HG02852 (cell line): Measurements from ENCODE around the gene CFAP61.
"Not testable (repeated sequence)": the region's sequence is repeated elsewhere in the genome, so short reads cannot be mapped to it uniquely, and the experiment has no call there.

ENCODE experiments used
- ATAC-seq: cut with Tn5 transposase; IDR thresholded peaks from one replicate; pipeline ENCODE4 v1.9.1; 2021; ENCODE audit warnings: mild to moderate bottlenecking, moderate library complexity; ENCODE audit not compliant: unreplicated experiment

The CFAP61 gene

DNA sequence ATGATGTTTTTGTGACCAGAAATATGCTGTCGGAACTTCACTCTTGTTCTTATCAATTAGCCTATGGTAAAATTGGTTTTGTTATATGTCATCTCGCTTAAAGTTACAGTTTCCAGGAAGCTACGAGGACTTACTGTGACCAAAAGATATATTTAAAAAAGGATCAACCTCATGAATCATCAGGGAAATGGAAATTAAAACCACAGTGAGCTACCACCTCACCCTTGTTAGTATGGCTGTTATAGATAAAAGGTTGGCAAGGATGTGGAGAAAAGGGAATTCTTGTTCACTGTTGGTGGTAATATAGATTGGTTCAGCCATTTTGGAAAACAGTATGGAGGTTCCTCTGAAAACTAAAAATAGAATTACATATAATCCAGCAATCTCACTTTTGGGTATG lies 301.2 kb downstream of the CFAP61 start:
- no peak for ATAC-seq

- not testable (repeated sequence) for ATAC-seq
These were observed 303.2 kb downstream of the CFAP61 start for GRCh38 chr20:20355503-20355902.

DNA sequence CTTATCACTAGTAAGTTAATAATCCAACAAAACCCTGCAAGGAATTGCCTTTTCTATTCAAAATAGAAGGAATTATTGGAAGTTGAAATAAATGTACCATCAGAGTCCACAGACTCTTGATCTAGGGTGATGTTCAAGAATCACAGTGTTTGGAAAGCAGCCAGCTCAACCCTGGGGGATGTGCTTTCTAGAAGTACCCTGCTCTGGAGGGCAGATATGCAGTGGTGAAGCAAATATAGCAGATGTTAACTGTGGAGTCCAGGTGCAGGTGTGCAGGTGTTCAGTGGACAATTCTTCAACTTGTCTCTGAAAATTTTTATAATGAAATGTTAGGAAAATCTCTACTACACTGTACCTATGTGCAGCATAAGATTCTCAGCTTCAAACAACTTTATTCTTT lies 306.5 kb downstream of the CFAP61 start:
- no peak for ATAC-seq

GRCh38 chr20:20359628-20360027 lies 307.3 kb downstream of the CFAP61 start:
- no peak for ATAC-seq

- ATAC-seq, result peak; percentile 62
These were observed 308.1 kb downstream of the CFAP61 start for GRCh38 chr20:20360464-20360863.

GRCh38 chr20:20362774-20363433 lies 310.6 kb downstream of the CFAP61 start:
- no peak for ATAC-seq

DNA sequence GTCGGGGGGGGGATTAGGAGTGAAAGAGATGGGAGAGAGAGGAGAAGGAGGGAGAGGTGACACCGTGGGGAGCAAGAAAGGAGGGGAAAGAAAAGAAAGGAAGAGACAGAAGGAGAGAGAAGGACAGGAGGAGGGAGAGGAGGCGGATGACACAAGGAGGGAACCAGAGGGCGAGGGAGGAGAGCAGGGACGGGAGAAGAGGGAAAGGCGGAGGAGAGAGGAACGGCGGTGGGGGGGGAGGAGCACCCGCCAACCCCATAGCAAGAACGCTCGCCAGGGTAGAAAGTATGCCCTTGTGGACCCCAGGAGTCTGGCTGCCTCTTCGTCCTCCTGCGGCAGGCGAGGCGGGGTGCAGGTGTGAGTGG lies 311.1 kb downstream of the CFAP61 start:
- no peak for ATAC-seq

DNA sequence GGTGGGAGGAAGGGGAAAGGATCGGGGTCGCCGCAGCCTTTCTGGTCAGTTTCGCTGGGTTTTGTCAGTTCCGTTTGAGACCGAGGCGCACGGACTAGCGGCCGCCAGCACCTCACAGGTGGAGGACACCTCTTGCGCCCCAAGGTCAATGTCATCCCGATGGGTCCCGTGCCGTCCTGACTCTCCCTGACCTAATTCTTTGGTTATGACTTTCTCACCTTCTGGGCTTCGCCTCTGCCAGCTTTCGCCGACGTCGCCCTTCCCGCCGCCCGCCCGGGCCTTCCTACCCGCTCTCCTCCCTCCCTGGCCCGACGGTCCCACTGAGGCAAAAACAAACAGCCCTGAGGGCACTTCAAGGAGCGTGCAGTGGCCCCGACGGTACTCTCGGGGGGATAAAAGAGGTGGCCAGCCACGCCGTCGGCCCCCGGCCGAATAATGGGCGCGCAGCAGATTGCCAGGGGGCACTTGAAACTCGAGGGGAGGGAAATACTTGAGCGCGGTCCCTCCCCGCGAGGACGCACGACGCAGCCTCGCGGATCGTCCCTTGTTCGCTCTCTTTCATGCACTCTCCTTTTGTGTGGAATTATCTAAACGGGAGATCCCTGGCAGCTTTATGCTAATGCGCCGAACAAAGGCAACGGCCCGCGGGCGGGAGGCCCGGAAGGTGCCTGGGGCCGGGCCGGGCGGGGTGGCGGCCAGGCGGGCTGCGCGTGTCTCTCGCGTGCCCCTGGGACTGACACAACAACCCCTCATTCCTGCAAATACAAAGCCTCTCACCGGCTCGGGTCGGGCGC lies 311.7 kb downstream of the CFAP61 start:
- ATAC-seq, result no peak

DNA sequence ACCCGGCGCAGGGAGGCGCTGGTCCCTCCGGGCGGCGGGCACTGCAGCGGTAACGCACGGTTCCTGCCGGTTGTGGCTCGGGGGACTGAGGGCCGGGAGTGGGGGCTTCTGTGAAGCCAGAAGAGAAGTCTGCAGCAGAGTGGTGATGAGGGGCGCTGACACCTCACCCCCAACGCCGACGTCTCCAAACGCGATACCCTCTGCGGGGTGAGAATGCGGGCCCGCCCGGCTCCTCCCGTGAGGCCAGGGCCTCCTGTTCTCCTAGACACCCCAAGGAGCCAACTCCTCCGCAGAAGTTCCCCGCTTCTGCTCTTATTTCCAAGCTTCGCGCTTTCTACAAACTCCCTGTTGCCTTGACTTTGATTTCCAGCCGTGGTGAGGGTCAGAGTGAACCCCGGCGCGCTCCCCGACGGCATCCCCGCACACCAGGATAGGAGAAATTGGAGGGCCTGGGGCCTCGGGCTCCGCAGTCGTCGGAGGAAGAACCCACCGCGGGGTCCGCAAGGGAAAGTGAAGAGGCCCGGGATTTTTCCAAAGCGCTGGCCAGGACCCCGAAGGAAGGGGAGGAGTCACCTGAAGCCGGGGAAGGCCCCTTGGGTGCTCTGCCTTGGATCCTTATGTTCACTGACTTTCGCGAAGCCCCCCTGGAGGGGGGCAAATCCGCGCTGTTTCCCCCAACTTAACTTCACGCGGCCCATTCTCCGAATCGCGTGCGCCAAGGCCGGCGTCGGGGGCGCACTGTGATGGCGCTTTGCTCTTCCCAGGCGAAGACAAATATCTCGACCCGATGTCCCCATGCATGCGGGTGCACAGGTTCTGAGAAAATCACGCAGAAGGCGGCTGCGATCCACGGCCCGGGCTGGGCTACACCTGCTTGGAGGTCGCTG lies 312.5 kb downstream of the CFAP61 start:
- ATAC-seq, result no peak

GRCh38 chr20:20365480-20366161 lies 313.3 kb downstream of the CFAP61 start:
- no peak for ATAC-seq

DNA sequence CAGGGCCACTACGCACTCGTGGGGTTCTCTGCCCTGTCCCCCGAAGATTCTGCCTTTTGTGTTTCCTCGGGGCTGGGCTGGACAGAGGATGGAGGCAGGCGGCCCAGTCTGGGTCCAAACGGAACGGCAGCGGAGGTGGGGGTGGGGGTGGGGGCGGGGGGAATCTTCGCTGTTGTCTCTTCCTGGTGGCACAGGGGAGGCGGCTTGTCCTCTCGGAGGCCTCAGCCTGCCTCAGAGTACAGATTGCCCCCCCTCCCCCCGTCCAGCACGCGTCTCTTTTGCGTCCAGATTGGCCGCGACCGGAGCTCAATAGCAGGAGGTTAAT lies 314.2 kb downstream of the CFAP61 start:
- ATAC-seq, result no peak

GRCh38 chr20:20366876-20367574 lies 314.7 kb downstream of the CFAP61 start:
- no peak for ATAC-seq

GRCh38 chr20:20367575-20368417 lies 315.5 kb downstream of the CFAP61 start, which contains the start of gene INSM1:
Gene INSM1, plus strand, starts transcription at chr20:20368104. Its CDS starts 164 bp downstream, at chr20:20368268.
- ATAC-seq, result peak; percentile 7

DNA sequence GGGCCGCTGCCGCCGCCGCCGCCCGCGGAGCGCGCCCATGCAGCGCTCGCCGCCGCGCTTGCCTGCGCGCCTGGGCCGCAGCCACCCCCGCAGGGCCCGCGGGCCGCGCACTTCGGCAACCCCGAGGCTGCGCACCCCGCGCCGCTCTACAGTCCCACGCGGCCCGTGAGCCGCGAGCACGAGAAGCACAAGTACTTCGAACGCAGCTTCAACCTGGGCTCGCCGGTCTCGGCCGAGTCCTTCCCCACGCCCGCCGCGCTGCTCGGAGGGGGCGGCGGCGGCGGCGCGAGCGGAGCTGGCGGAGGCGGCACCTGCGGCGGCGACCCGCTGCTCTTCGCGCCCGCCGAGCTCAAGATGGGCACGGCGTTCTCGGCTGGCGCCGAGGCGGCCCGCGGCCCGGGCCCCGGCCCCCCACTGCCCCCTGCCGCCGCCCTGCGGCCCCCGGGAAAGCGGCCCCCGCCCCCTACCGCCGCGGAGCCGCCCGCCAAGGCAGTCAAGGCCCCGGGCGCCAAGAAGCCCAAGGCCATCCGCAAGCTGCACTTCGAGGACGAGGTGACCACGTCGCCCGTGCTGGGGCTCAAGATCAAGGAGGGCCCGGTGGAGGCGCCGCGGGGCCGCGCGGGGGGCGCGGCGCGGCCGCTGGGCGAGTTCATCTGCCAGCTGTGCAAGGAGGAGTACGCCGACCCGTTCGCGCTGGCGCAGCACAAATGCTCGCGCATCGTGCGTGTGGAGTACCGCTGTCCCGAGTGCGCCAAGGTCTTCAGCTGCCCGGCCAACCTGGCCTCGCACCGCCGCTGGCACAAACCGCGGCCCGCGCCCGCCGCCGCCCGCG lies 316.3 kb downstream of the CFAP61 start:
- ATAC-seq, result peak; percentile 44

GRCh38 chr20:20369250-20370093 lies 317.1 kb downstream of the CFAP61 start:
- no peak for ATAC-seq

- no peak for ATAC-seq
These were observed 317.8 kb downstream of the CFAP61 start for GRCh38 chr20:20370094-20370575.

- ATAC-seq, result no peak
These were observed 318.8 kb downstream of the CFAP61 start for GRCh38 chr20:20371083-20371482.

DNA sequence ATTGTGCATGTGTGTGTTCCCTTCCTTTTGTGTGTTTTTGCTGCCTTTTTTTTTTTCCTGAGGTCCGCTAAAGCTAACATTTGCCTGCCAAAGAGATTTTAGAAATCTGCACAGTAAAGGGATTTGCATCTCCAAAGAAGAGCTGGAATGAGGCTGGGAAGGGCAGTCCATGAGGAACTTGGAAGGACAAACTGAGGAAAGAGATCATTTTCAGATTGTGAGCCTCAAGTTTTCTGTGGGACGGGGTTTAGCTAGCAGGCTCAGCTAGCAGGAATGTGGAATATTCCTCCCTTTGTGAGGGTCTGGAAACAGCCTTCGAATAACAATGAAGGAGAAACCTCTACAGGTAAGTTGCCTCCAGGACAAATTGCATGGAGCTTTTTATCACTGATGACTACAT lies 319.3 kb downstream of the CFAP61 start:
- ATAC-seq, result no peak
